Measurements from ENCODE around the gene GALNT10.

The GALNT10 gene

GRCh38 chr5:154329062-154329461 is 138.5 kb downstream of the GALNT10 start:
- no peak for DNase-seq

- no peak for DNase-seq
Measured at GRCh38 chr5:154329519-154330040, 139.0 kb downstream of the GALNT10 start.

GRCh38 chr5:154330097-154330667 is 139.6 kb downstream of the GALNT10 start:
- DNase-seq = no peak

DNA sequence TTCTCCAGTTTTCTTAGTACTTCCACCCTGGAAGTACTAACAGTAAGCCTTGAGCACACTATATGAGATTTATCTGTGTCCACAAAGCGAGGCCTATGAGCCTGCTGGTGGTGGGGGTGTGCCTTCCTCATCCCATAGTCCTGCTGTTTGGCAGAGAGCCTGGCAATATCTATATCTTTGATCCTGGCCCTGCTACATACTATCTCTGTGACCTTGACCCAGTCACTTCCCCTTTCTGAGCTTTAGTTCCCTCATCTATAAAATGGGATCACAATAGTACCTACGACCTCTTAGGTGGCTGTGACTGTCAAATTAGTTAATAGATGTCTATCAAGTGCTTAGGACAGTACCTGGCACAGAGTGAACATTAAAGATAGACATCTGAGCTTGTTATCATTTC is 140.7 kb downstream of the GALNT10 start:
- no peak for DNase-seq

DNA sequence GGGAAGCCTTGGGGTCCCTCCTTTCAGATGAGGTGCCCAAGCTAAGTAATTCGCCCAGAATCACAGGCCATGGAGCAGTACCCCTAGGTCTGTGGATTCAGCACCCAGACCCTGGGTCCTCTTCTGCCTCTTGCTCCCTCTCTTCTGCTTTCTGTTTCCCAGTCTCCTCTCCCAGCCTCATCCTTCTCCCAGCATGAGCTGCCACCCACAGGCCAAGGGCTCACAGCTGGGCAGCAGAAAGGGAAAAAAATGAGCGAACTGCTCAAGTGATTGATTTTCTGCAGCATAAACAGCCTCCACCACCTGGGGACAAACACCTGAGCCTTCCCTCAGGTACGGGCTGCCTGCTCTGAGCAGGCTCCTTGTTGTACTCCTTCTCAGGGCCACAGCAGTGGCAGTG is 141.4 kb downstream of the GALNT10 start:
- DNase-seq = no peak

GRCh38 chr5:154332451-154332850 is 141.9 kb downstream of the GALNT10 start:
- DNase-seq = no peak

GRCh38 chr5:154333016-154333415 is 142.5 kb downstream of the GALNT10 start:
- no peak for DNase-seq

DNA sequence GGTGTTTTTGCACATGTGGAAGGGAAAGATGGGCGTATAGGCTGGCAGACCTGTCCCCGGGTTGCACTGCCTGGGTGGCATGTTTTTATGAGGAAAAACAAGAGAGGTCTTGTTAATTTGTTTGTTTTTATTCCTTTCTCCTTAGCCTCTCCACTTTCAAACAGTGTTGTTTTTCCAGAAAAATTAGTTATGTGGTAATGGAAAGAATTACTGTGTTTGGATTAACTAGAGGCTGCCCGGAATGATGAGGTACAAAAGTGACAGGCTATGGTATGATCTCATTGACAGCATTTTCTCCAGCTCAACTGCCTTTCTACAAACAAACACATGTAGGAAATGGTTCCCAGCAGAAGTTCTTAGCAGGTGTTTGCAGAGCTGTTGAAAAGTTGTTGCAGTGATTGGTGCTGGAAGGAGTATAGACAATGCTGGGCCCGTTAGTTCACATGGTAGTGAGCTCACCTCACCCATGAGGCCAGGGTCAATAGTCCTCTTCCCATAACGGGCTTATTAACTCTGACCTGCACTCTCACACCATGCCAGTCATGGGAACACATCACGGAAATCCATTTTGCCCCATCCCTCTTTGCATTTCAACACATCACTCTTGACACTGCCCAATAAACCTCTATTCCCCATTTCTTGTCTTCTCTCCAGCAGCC is 144.0 kb downstream of the GALNT10 start:
- no peak for DNase-seq

- DNase-seq = no peak
Measured at GRCh38 chr5:154335065-154335448, 144.5 kb downstream of the GALNT10 start.

- DNase-seq = no peak
Measured at GRCh38 chr5:154341620-154342019, 151.1 kb downstream of the GALNT10 start.

DNA sequence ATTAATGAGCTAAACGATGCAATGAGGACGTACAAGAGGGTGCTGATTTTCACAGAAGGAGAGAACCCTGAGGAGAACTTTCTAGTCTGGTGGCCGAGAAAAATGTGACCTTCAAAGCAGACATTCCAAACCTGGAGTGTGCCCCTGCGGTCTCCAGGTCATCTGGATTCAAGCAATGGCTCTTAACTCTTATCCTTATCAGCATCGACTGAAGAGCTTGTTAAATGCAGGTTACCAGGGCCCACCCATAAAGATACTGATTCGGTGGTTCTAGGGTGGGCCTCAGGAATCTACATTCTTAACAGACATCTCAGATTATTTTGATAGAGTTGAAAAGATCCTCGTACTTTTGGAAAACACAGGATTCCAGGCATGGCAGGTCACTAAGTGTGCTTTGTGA is 151.7 kb downstream of the GALNT10 start:
- DNase-seq = no peak

GRCh38 chr5:154342963-154343362 is 152.4 kb downstream of the GALNT10 start:
- no peak for DNase-seq

DNA sequence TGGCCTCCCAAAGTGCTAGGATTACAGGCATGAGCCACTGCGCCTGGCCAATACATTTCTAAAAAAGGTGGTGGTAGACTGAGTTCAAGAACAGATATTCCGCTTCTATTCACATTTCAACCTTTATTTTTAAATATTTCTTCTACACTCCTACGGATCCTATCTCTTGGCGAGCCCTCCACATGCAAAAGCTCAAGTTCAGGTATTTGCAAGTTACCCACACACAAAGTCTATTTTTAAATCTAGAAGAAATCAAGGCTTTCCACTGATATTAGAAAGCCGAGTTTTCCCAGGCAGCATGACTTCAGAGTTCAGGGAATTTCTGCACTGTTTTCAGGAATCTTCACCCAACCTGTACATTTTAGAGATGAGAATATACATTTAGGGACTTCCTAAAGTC is 153.9 kb downstream of the GALNT10 start:
- DNase-seq = no peak

GRCh38 chr5:154345255-154345952 is 154.9 kb downstream of the GALNT10 start:
- no peak for DNase-seq

DNA sequence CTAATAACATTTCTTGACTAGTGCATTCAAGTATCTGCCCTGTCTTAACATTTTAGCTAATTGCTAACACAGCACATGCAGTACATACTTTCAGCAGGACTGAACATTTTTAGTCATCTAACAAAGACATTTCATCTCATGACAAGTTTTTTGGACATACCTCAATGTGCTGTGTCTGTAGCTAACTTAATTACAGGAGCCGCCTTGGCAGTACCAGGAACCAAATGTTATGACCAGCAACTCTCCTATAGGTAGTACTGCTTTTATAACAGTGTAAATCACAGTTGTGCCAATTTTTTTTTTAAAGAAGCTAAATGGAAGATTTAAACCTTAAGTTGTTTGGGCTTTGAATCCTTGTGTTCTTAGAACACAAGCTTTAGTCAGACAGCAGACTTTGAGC is 155.9 kb downstream of the GALNT10 start:
- no peak for DNase-seq

- no peak for DNase-seq
Measured at GRCh38 chr5:154349626-154350264, 159.2 kb downstream of the GALNT10 start.

- DNase-seq = no peak
Measured at GRCh38 chr5:154351141-154351540, 160.6 kb downstream of the GALNT10 start.

- DNase-seq = no peak
Measured at GRCh38 chr5:154351566-154351965, 161.0 kb downstream of the GALNT10 start.

DNA sequence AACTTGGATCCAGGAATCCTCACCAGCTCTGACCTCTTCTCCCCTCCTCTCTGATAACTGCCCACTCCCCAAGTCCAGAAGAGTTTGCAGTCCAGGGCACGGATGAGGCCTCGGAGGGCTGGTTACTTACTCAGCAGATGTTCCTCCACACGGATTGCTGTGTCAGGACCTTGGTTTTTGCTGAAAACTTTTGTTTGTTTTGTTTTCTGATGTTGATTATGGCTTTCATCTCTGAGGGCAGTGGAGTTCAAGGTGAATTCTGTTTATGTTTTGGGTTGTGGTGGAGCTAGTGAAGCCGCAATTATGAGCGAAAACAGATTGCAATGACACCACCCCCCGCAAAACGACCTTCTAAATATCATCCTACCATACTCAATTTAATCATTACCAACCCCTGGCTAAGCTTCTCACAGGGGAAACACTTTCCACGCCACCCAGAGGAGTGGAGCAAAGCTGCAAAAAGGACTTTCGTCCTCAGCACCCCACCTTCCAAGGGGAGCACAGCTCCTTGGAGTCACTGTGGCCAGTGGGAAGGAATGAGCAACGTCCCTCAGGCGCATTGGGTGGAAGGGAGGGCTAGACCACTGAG is 162.5 kb downstream of the GALNT10 start:
- DNase-seq = no peak

DNA sequence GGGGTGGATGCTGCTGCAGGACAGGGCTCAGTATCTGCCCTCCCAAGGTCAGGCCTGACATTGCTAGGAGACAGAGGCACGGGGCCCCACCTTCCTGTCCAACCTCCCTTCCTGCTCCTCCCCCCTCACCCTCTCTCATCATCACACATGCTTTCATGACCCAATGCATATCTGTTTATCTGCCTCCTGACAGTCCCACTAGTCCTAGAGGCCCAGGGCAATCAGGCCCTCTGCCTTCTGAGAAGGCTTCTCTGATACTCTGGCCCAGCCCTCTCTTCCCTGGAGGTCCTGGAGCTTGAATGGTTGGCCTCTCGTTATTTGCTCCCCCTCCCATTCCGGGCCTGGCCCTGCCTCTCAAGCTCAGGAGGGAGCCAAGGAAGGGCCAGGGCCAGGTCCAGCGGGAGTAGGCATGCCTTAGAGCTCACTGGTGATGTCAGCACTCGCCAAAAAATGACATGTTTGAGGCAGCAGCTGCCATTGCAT is 164.6 kb downstream of the GALNT10 start:
- DNase-seq = no peak

DNA sequence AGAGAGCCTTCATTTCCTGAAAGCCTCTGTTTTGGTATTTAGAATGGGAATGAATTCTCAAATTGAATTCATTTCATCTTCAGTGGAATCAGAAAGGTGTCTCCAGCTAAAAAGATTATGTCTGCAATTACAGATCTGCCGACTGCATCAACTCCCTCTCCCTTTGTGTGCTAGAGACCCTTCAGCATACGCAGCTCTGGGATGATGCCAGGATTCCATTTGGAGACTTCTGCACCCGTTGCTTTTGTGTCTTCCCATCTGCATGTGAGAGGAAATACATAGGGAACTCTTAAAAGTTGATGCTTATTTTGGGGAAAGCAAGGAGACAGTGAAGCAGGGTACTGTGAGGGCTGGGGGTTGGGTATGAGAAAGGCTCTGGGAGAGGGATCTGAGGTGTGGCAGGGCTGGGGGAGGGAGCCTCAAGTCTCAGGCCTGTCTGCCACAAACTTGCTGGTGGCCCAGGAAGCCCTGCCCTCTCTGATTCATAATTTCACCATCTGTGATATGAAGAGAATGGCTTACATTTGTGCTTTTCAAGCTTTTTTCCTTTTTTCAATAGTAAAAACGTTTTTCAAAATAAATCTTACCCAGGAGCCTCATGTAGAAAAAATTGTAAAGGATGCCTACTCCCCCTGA is 165.6 kb downstream of the GALNT10 start:
- DNase-seq = no peak

DNA sequence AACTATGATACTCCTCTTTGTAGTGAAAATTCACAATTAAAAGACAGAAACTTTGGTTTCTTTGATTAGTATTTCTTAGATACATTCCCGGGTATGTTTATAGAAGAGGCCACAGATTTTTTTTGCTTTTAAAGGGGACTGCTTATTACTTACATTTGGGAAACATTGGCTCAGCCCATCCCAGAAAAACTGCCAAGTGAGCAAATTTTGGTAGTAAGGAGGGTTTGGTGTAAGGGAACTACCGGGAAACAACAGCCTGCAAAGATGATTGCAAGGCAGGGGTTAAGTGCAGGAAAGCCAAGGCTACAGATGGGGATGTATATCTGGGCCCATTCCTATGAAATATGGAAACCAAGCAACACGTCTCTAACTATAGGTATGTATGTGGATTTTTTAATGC is 166.4 kb downstream of the GALNT10 start:
- no peak for DNase-seq
